ENCODE measurements around the gene SALL3.

The SALL3 gene

DNA sequence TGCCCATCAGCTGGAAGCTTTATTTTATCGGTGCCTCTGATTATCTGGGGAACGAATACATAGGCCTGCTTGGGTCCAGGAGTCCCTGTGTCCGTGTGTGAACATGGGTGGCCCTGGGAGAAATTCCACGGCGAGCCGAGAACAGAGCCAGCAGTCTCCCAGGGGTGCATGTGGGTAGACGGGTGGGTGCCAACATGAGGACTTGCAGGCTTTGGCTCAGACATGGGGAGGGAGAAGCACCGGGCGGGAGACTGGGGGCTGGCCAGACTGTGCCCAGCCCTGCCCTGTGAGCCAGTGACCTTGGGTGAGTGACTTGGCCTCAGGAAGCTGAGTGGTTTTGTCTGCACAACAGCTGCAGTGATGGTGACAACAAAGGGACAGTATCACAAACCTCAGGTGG is 44.2 kb upstream of the SALL3 start:
- Histone ChIP-seq H4K8ac (ENCODE audit: low read depth, low read length) (no peak overlapping the region), H4K12ac (ENCODE audit: low read depth, low read length) (no peak overlapping the region), H3K4me2 (ENCODE audit: low read length) (no peak overlapping the region), H2AFZ (ENCODE audit: insufficient read depth, low read length, poor library complexity) (no peak overlapping the region), H2AK5ac (ENCODE audit: low read length) (no peak overlapping the region), H3K27ac (ENCODE audit: low read depth, low read length) (no peak overlapping the region), H3K9ac (ENCODE audit: low read length) (no peak overlapping the region), H3K79me2 (ENCODE audit: control insufficient read depth, insufficient read depth, low read length, poor library complexity) (no peaks in the 10 kb centered on the region), H3K23ac (ENCODE audit: low read length) (no peak overlapping the region), H3K27me3 (ENCODE audit: insufficient read depth, low read length) (no peaks in the 10 kb centered on the region), H3K4me1 (ENCODE audit: control insufficient read depth in 1 of 2, insufficient read depth in 2 of 2, low read length in 2 of 2) (no peaks in the 10 kb centered on the region), H2BK12ac (ENCODE audit: low read length) (no peak overlapping the region), H4K91ac (ENCODE audit: low read depth, low read length) (no peak overlapping the region), H3K14ac (ENCODE audit: low read length) (no peak overlapping the region), H3K4ac (ENCODE audit: low read depth, low read length) (no peak overlapping the region), H2BK5ac (ENCODE audit: low read depth, low read length, poor library complexity) (no peak overlapping the region), H3K4me3 (ENCODE audit: low read depth, low read length) (no peak overlapping the region), H2BK120ac (ENCODE audit: insufficient read depth, low read length, poor library complexity) (no peak overlapping the region), H3K9me3 (ENCODE audit: insufficient read depth, low read depth, low read length) (peaks cover 2% of the 10 kb centered on the region), H3K79me1 (ENCODE audit: low read length) (no peaks in the 10 kb centered on the region), H3K18ac (ENCODE audit: low read length) (no peak overlapping the region), H3K36me3 (ENCODE audit: control insufficient read depth in 1 of 2, insufficient read depth in 2 of 2, low read length in 2 of 2) (no peaks in the 10 kb centered on the region)
- no CpG with 5 or more reads among the region's 9 CpGs for WGBS (ENCODE audit: extremely low coverage, insufficient coverage, insufficient read length)
- no peak for DNase-seq

DNA sequence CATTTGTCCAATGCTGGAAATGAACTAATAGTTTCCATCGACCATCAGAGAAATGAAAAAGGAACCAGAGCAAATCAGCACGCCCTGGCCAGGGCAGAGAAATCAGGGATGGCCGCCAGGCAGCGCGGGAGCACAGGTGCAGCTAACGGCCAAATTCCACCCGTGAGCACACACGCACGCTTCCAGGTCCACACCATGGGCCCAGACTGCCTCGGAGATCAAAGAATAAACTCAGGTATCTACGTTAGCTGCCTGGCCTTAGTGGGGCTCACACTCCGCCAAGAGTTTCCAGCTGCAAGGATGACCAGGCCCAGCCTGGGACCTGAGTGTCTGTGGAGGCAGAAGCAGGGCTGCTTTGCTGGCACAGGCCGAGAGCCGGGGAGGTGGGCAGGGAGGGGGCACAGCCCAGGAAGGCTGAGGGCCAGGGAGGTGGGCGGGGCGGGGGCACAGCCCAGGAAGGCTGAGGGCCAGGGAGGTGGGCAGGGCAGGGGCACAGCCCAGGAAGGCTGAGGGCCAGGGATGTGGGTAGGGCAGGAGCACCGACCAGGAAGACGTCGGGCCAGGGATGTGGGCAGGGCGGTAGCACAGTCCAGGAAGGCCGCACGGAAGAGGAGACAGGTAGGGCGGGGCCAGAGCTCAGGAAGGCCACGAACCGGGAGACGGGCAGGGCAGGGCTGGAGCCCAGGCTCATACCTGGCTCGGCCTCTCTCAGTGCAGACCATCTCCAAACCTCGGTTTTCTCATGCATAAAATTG is 43.2 kb upstream of the SALL3 start:
- no peak overlapping the region for H3K9ac ChIP-seq (ENCODE audit: low read length)
- no peak overlapping the region for H3K27ac ChIP-seq (ENCODE audit: low read depth, low read length)
- no peak overlapping the region for H2AFZ ChIP-seq (ENCODE audit: insufficient read depth, low read length, poor library complexity)
- no peak overlapping the region for H3K4me3 ChIP-seq (ENCODE audit: low read depth, low read length)
- H3K79me2 ChIP-seq (ENCODE audit: control insufficient read depth, insufficient read depth, low read length, poor library complexity) = no peaks in the 10 kb centered on the region
- H4K91ac ChIP-seq (ENCODE audit: low read depth, low read length) = no peak overlapping the region
- no peaks in the 10 kb centered on the region for H3K27me3 ChIP-seq (ENCODE audit: insufficient read depth, low read length)
- H3K79me1 ChIP-seq (ENCODE audit: low read length) = no peaks in the 10 kb centered on the region
- H3K4me1 ChIP-seq (ENCODE audit: control insufficient read depth in 1 of 2, insufficient read depth in 2 of 2, low read length in 2 of 2) = no peaks in the 10 kb centered on the region
- H3K36me3 ChIP-seq (ENCODE audit: control insufficient read depth in 1 of 2, insufficient read depth in 2 of 2, low read length in 2 of 2) = no peaks in the 10 kb centered on the region
- no peak overlapping the region for H2BK120ac ChIP-seq (ENCODE audit: insufficient read depth, low read length, poor library complexity)
- H3K23ac ChIP-seq (ENCODE audit: low read length) = no peak overlapping the region
- no peak for DNase-seq
- H2BK12ac ChIP-seq (ENCODE audit: low read length) = no peak overlapping the region
- H2BK5ac ChIP-seq (ENCODE audit: low read depth, low read length, poor library complexity) = no peak overlapping the region
- WGBS (ENCODE audit: extremely low coverage, insufficient coverage, insufficient read length) = no CpG with 5 or more reads among the region's 28 CpGs
- H3K14ac ChIP-seq (ENCODE audit: low read length) = no peak overlapping the region
- H3K9me3 ChIP-seq (ENCODE audit: insufficient read depth, low read depth, low read length) = peaks cover 2% of the 10 kb centered on the region
- H3K4me2 ChIP-seq (ENCODE audit: low read length) = no peak overlapping the region
- H4K12ac ChIP-seq (ENCODE audit: low read depth, low read length) = no peak overlapping the region
- no peak overlapping the region for H3K18ac ChIP-seq (ENCODE audit: low read length)
- H4K8ac ChIP-seq (ENCODE audit: low read depth, low read length) = no peak overlapping the region
- H3K4ac ChIP-seq (ENCODE audit: low read depth, low read length) = no peak overlapping the region
- no peak overlapping the region for H2AK5ac ChIP-seq (ENCODE audit: low read length)

GRCh38 chr18:78937166-78937565 is 42.5 kb upstream of the SALL3 start:
- WGBS (ENCODE audit: extremely low coverage, insufficient coverage, insufficient read length) = no CpG with 5 or more reads among the region's 4 CpGs
- Histone ChIP-seq H3K36me3 (ENCODE audit: control insufficient read depth in 1 of 2, insufficient read depth in 2 of 2, low read length in 2 of 2) (no peaks in the 10 kb centered on the region), H3K79me2 (ENCODE audit: control insufficient read depth, insufficient read depth, low read length, poor library complexity) (no peaks in the 10 kb centered on the region), H3K27ac (ENCODE audit: low read depth, low read length) (no peak overlapping the region), H3K4me3 (ENCODE audit: low read depth, low read length) (no peak overlapping the region), H4K8ac (ENCODE audit: low read depth, low read length) (no peak overlapping the region), H4K12ac (ENCODE audit: low read depth, low read length) (no peak overlapping the region), H3K14ac (ENCODE audit: low read length) (no peak overlapping the region), H3K4me1 (ENCODE audit: control insufficient read depth in 1 of 2, insufficient read depth in 2 of 2, low read length in 2 of 2) (no peaks in the 10 kb centered on the region), H2BK5ac (ENCODE audit: low read depth, low read length, poor library complexity) (no peak overlapping the region), H3K4me2 (ENCODE audit: low read length) (no peak overlapping the region), H2AK5ac (ENCODE audit: low read length) (no peak overlapping the region), H4K91ac (ENCODE audit: low read depth, low read length) (no peak overlapping the region), H3K4ac (ENCODE audit: low read depth, low read length) (no peak overlapping the region), H3K79me1 (ENCODE audit: low read length) (no peaks in the 10 kb centered on the region), H2AFZ (ENCODE audit: insufficient read depth, low read length, poor library complexity) (no peak overlapping the region), H2BK120ac (ENCODE audit: insufficient read depth, low read length, poor library complexity) (no peak overlapping the region), H3K9me3 (ENCODE audit: insufficient read depth, low read depth, low read length) (peaks cover 5% of the 10 kb centered on the region), H3K18ac (ENCODE audit: low read length) (no peak overlapping the region), H3K23ac (ENCODE audit: low read length) (no peak overlapping the region), H3K27me3 (ENCODE audit: insufficient read depth, low read length) (no peaks in the 10 kb centered on the region), H2BK12ac (ENCODE audit: low read length) (no peak overlapping the region), H3K9ac (ENCODE audit: low read length) (no peak overlapping the region)
- no peak for DNase-seq

DNA sequence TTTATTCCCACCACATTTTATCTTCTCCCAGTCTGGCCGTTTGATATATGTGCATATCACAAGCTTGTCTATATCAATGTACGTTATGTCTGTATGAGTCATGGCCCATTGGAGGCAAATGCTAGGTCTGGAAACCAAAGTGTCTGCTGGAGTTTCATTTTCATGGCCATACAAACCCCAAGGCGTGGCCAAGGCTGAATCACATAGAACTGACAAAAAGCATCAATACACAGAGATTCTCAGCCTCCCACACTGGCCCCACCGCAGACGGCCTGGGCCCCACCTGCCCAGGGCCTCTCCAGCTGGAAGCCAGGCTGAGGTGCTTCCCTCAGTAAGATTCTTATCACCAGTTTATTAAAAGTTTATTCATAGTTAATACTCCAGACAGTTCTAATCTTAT is 40.5 kb upstream of the SALL3 start:
- no peak overlapping the region for H3K14ac ChIP-seq (ENCODE audit: low read length)
- no peak overlapping the region for H4K91ac ChIP-seq (ENCODE audit: low read depth, low read length)
- H3K27ac ChIP-seq (ENCODE audit: low read depth, low read length) = no peak overlapping the region
- no peak overlapping the region for H2AK5ac ChIP-seq (ENCODE audit: low read length)
- H3K27me3 ChIP-seq (ENCODE audit: insufficient read depth, low read length) = no peaks in the 10 kb centered on the region
- H2AFZ ChIP-seq (ENCODE audit: insufficient read depth, low read length, poor library complexity) = no peak overlapping the region
- no peaks in the 10 kb centered on the region for H3K79me2 ChIP-seq (ENCODE audit: control insufficient read depth, insufficient read depth, low read length, poor library complexity)
- H3K18ac ChIP-seq (ENCODE audit: low read length) = no peak overlapping the region
- no CpG with 5 or more reads among the region's 5 CpGs for WGBS (ENCODE audit: extremely low coverage, insufficient coverage, insufficient read length)
- H3K9ac ChIP-seq (ENCODE audit: low read length) = no peak overlapping the region
- no peak for DNase-seq
- H2BK12ac ChIP-seq (ENCODE audit: low read length) = no peak overlapping the region
- H3K23ac ChIP-seq (ENCODE audit: low read length) = no peak overlapping the region
- H4K12ac ChIP-seq (ENCODE audit: low read depth, low read length) = no peak overlapping the region
- no peak overlapping the region for H2BK5ac ChIP-seq (ENCODE audit: low read depth, low read length, poor library complexity)
- peaks cover 6% of the 10 kb centered on the region for H3K9me3 ChIP-seq (ENCODE audit: insufficient read depth, low read depth, low read length)
- no peak overlapping the region for H3K4me3 ChIP-seq (ENCODE audit: low read depth, low read length)
- no peak overlapping the region for H3K4ac ChIP-seq (ENCODE audit: low read depth, low read length)
- H2BK120ac ChIP-seq (ENCODE audit: insufficient read depth, low read length, poor library complexity) = no peak overlapping the region
- no peaks in the 10 kb centered on the region for H3K4me1 ChIP-seq (ENCODE audit: control insufficient read depth in 1 of 2, insufficient read depth in 2 of 2, low read length in 2 of 2)
- no peak overlapping the region for H3K4me2 ChIP-seq (ENCODE audit: low read length)
- H4K8ac ChIP-seq (ENCODE audit: low read depth, low read length) = no peak overlapping the region
- no peaks in the 10 kb centered on the region for H3K79me1 ChIP-seq (ENCODE audit: low read length)
- H3K36me3 ChIP-seq (ENCODE audit: control insufficient read depth in 1 of 2, insufficient read depth in 2 of 2, low read length in 2 of 2) = no peaks in the 10 kb centered on the region

Measured in trophoblast cell (in vitro differentiated cells and primary cell).